Tibial artery (tissue), 4 donors: Measurements from ENCODE around the gene RASGRP2.

Experiments
- DNase-seq, 2 donors: peaks; one replicate each; pipeline ENCODE4 v3.0.0-alpha.2; 2019
- H3K27ac ChIP-seq, 2 donors: fragments of 200-600 bp; sonication (generic) in 1 of 2; 1 replicate in 1 of 2; 2 replicates in 1 of 2; pipeline ENCODE4 v1.5.1; 2018 to 2019; ENCODE audit warnings: mild to moderate bottlenecking in 1 of 2
- H3K27me3 ChIP-seq, 2 donors: fragments of 200-600 bp; sonication (generic) in 1 of 2; one replicate each; pipeline versions ENCODE4 v1.5.1 to v1.6.0; 2016 to 2019
- H3K36me3 ChIP-seq, 3 donors: fragments of 200-600 bp; sonication (generic) in 2 of 3; one replicate each; pipeline ENCODE4 v1.5.1; 2016 to 2019; ENCODE audit warnings: mild to moderate bottlenecking in 2 of 3
- H3K4me1 ChIP-seq, 4 donors: fragments of 200-600 bp; sonication (generic) in 2 of 4; 1 replicate in 3 of 4; 2 replicates in 1 of 4; pipeline ENCODE4 v1.5.1; 2016 to 2019
- H3K4me3 ChIP-seq, 2 donors: fragments of 200-600 bp; sonication (generic) in 1 of 2; 1 replicate in 1 of 2; 2 replicates in 1 of 2; pipeline ENCODE4 v1.5.1; 2018 to 2019; ENCODE audit warnings: mild to moderate bottlenecking in 2 of 2
- H3K9me3 ChIP-seq, 3 donors: fragments of 200-600 bp; sonication (generic) in 1 of 3; one replicate each; pipeline ENCODE4 v1.5.1; 2016 to 2019
- intact Hi-C: fragments of 100-400 bp; cut with DNase I; formaldehyde crosslinking; loops from one replicate; pipeline ENCODE4 v1.15.0; 2023; ENCODE audit warnings: low total_unique reads
- TF ChIP-seq, protein P1 (sequence below), 2 experiments: fragments of 200-600 bp in 1 of 2; fragments of 450-650 bp in 1 of 2; IDR thresholded peaks; one replicate each; pipeline ENCODE4 v1.5.1; 2017 to 2019; ENCODE audit warnings: antibody characterized with exemption in 2 of 2, mild to moderate bottlenecking in 1 of 2, moderate library complexity in 1 of 2

RASGRP2 gene

DNA sequence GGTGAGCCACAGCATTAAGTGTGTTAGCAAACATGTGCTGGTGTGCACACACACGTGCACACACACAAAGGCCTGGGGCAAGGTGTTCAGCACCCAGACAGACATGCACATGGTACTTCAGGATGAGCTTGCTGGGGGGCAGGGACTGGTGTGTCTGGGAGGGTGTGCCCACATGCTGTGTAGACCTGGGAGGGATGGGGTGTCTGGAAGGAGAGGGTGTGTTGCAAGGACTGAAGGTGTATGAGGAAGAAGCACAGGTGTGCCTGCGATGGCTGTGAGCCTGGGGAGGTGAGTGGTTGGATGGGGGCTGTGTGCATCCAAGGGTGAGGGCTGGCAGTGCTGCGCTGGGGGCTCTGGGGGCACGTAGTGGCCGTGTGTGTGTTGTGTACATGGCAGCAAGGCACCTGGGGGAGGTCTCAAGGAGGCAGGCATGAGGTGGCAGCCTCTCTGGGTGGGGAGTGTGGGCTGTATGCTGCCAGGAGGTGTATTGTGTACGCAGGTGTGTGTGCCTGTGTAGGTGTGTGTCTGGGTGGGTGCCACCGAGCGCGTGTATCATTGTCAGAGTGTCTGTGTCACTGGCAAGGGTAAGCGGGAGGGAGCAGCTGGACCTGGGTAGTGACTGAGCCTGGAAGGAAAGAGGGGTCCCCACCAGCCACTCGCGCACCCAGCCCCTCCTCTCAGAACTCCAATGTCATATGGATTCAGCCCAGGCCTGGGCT is 23.1 kb downstream of the RASGRP2 start:
- Histone ChIP-seq H3K36me3 (no peaks in the 10 kb centered on the region), H3K27ac (no peak overlapping the region), H3K4me1 (peaks cover 0 to 7% (median 3%) of the 10 kb centered on the region in 4 donors), H3K27me3 (peaks cover 0 to 71% of the 10 kb centered on the region in 2 donors), H3K9me3 (no peaks in the 10 kb centered on the region), H3K4me3 (no peak overlapping the region)
- intact Hi-C loops: loop anchor here (5.0 to 10.0 kb wide), 4 partner anchors 66 to 336 kb away; no protein-coding TSS in a partner anchor
- TF ChIP-seq, protein P1, sequence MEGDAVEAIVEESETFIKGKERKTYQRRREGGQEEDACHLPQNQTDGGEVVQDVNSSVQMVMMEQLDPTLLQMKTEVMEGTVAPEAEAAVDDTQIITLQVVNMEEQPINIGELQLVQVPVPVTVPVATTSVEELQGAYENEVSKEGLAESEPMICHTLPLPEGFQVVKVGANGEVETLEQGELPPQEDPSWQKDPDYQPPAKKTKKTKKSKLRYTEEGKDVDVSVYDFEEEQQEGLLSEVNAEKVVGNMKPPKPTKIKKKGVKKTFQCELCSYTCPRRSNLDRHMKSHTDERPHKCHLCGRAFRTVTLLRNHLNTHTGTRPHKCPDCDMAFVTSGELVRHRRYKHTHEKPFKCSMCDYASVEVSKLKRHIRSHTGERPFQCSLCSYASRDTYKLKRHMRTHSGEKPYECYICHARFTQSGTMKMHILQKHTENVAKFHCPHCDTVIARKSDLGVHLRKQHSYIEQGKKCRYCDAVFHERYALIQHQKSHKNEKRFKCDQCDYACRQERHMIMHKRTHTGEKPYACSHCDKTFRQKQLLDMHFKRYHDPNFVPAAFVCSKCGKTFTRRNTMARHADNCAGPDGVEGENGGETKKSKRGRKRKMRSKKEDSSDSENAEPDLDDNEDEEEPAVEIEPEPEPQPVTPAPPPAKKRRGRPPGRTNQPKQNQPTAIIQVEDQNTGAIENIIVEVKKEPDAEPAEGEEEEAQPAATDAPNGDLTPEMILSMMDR (IDR thresholded peaks at IDR 0.05): no peak
- no peak for DNase-seq

DNA sequence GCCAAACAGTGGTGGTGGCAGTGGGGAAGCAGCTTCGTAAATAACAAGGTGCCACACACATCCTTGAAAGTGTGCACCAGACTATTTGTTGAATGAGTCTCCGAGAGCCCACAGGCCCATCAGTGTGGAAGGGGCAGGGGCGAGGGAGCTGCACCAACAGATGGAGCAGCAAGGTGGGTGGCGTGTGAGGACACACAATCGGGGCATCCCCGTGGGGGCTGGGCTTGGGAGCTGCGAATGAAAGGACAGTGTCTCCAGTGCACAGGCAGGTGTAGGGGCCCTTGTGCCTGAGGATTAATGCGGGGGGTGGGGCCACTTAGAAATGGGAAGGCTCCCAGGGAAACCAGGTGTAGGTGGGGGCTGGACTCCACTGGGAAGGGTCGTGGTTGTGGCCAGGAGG is 23.8 kb downstream of the RASGRP2 start:
- Histone ChIP-seq H3K9me3 (no peaks in the 10 kb centered on the region), H3K27ac (no peak overlapping the region), H3K4me3 (no peak overlapping the region), H3K36me3 (no peaks in the 10 kb centered on the region), H3K4me1 (peaks cover 0 to 7% (median 3%) of the 10 kb centered on the region in 4 donors), H3K27me3 (peaks cover 0 to 77% of the 10 kb centered on the region in 2 donors)
- intact Hi-C loops: loop anchor here (5.0 to 10.0 kb wide), 4 partner anchors 65 to 335 kb away; no protein-coding TSS in a partner anchor
- DNase-seq: no peak
- TF ChIP-seq, protein P1 (IDR thresholded peaks at IDR 0.05): no peak

DNA sequence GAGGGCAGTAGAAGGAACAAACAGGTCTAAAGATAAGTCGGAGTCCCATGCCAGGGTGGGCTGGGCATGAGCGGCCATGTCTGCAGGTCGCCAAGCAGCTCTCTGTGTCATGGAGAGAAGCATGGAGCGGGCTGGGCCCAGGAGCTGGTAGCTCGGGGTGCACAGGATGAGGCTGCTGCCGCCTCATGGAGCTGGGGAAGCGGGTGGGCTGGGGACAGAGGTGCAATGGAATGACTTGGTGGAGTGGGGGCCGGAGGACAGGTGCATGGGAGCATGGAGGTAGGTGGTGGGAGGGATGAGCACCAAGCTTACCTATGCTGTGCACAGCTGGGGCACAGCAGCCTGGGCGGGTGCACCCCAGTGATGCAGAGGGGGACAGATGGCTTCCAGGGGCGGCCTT is 24.5 kb downstream of the RASGRP2 start:
- no peak for DNase-seq
- TF ChIP-seq, protein P1 (IDR thresholded peaks at IDR 0.05): no peak
- intact Hi-C loops: no loop called here
- H3K4me3 ChIP-seq: no peak overlapping the region
- no peaks in the 10 kb centered on the region for H3K9me3 ChIP-seq
- no peaks in the 10 kb centered on the region for H3K36me3 ChIP-seq
- H3K27me3 ChIP-seq: peaks cover 3 to 84% of the 10 kb centered on the region in 2 donors
- peaks cover 0 to 7% (median 3%) of the 10 kb centered on the region in 4 donors for H3K4me1 ChIP-seq
- no peak overlapping the region for H3K27ac ChIP-seq

DNA sequence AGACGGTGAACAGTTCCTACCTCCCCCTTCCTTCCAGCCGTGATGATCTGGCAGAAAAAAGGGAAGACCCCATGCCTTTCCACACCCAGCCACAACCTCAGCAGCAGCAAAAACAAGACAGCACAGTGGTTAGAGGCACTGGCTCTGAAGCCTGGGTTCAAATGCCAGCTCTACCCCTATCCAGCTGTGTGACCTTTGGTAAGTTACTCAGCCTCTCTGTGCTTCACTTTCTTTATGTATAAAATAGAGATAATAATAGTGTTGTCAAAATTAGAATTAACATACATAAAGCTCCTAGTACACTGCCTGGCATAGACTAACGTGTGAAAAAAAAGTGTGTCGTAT is 25.2 kb downstream of the RASGRP2 start:
- TF ChIP-seq, protein P1 (IDR thresholded peaks at IDR 0.05): no peak
- no peaks in the 10 kb centered on the region for H3K36me3 ChIP-seq
- DNase-seq: no peak
- no peak overlapping the region for H3K4me3 ChIP-seq
- H3K27me3 ChIP-seq: peaks cover 3 to 91% of the 10 kb centered on the region in 2 donors
- H3K27ac ChIP-seq: no peak overlapping the region
- no peaks in the 10 kb centered on the region for H3K9me3 ChIP-seq
- H3K4me1 ChIP-seq: peaks cover 0 to 8% (median 4%) of the 10 kb centered on the region in 4 donors
- intact Hi-C loops: no loop called here

DNA sequence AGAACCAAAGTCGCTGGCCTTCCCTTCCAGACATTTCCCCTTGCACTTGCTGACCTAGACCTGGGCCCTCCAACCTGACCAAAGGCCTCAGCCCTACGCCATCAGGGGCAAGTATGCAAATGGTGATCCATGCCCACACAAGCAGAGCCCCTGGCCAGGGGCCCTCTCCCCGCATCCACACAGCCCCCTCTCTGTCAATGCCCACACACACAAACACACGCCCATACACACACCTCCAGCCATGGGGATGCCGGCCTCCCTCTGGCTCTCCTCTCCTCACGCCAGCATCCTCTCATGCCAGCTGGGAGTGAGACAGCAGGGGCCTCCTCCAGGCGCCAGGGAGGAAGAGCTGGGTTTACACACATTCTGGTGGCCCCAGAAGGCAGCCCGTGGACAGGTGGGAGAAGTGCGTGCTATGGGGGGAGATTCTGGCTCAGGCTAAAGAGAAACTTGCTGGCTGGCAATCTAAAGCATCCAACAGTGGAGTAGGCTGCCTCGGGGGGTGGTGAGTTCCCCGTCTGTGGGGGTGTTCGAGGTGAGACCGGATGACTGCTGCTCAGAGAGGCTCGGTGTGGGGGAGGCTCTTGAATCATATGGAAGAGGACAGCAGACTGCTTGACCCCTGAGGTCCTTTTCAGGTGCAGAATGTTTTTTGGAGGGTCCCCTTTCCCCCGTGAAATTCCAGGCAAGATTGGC is 25.7 kb downstream of the RASGRP2 start:
- H3K4me1 ChIP-seq: peaks cover 0 to 8% (median 5%) of the 10 kb centered on the region in 4 donors
- intact Hi-C loops: no loop called here
- no peaks in the 10 kb centered on the region for H3K9me3 ChIP-seq
- H3K4me3 ChIP-seq: no peak overlapping the region
- H3K27me3 ChIP-seq: peaks cover 3 to 96% of the 10 kb centered on the region in 2 donors
- H3K27ac ChIP-seq: no peak overlapping the region
- H3K36me3 ChIP-seq: no peaks in the 10 kb centered on the region
- TF ChIP-seq, protein P1 (IDR thresholded peaks at IDR 0.05): no peak
- DNase-seq: no peak
